IMR-90 (cell line): ENCODE results near the gene UBL3. TPM values are rescaled to one million over a fixed set of nuclear protein-coding genes. Genes with fewer than 3 reads are reported as not detected.

ENCODE experiments used
- ATAC-seq: fragments of 200-7000 bp; cut with Tn5 transposase; 2 replicates; pipeline ENCODE4 v1.9.1; 2020; ENCODE audit warnings: low read depth, mild to moderate bottlenecking, moderate library complexity
- BruUV-seq: library from RNA; stranded (reverse); fragments of 400-500 nt; replicated peaks from 2 replicates; lab custom pipeline; 2021; lab: Mats Ljungman, UMichigan
- CTCF ChIA-PET: fragments of 300-600 bp; formaldehyde crosslinking; extraction: SDS; loops from one replicate; lab custom pipeline; 2021; ENCODE audit warnings: antibody characterized with exemption; lab: Yijun Ruan, JAX
- POLR2A ChIA-PET: fragments of 300-600 bp; sonication (Branson Sonifier 250); formaldehyde crosslinking; loops from one replicate; lab custom pipeline; 2022; ENCODE audit warnings: antibody characterized with exemption; ENCODE audit not compliant: unreplicated experiment; lab: Charles Lee
- DNase-seq: peaks from one replicate; pipeline ENCODE4 v3.0.0; 2013
- H2AFZ ChIP-seq: replicated peaks from 2 replicates; pipeline ENCODE3; 2013; ENCODE audit warnings: low read length, mild to moderate bottlenecking; ENCODE audit not compliant: poor library complexity
- H2AK5ac ChIP-seq: 2 replicates; pipeline ENCODE4 v1.6.1; 2013; ENCODE audit warnings: low read depth, low read length, inconsistent platforms
- H2AK9ac ChIP-seq: replicated peaks from 2 replicates; pipeline ENCODE3; 2013; ENCODE audit warnings: mild to moderate bottlenecking, low read depth, low read length, moderate library complexity; ENCODE audit not compliant: poor library complexity
- H2BK120ac ChIP-seq: 2 replicates; pipeline ENCODE4 v1.6.1; 2013; ENCODE audit warnings: low read depth, low read length, inconsistent platforms
- H2BK15ac ChIP-seq: 3 replicates; pipeline ENCODE4 v1.6.1; 2013; ENCODE audit warnings: low read depth, low read length, inconsistent platforms
- H2BK20ac ChIP-seq: 2 replicates; pipeline ENCODE4 v1.6.1; 2013; ENCODE audit warnings: low read depth, mild to moderate bottlenecking, inconsistent platforms, low read length, moderate library complexity
- H2BK5ac ChIP-seq: 2 replicates; pipeline ENCODE4 v1.6.1; 2013; ENCODE audit warnings: mild to moderate bottlenecking, low read depth, low read length, inconsistent platforms; ENCODE audit not compliant: poor library complexity, severe bottlenecking
- H3K14ac ChIP-seq: replicated peaks from 2 replicates; pipeline ENCODE4 v1.6.1; 2013; ENCODE audit warnings: low read depth, low read length, inconsistent platforms
- H3K18ac ChIP-seq: 2 replicates; pipeline ENCODE4 v1.6.1; 2013; ENCODE audit warnings: low read depth, low read length, control low read depth
- H3K23ac ChIP-seq: 2 replicates; pipeline ENCODE4 v1.6.1; 2013; ENCODE audit warnings: low read depth, low read length, inconsistent platforms
- H3K27ac ChIP-seq: 2 replicates; pipeline ENCODE4 v1.5.1; 2013; ENCODE audit warnings: mild to moderate bottlenecking, control low read depth, low read length; ENCODE audit not compliant: insufficient read depth
- H3K27me3 ChIP-seq: 2 replicates; pipeline ENCODE4 v1.6.1; 2013; ENCODE audit warnings: low read length; ENCODE audit not compliant: control insufficient read depth, insufficient read depth
- H3K36me3 ChIP-seq: 2 replicates; pipeline ENCODE4 v1.6.1; 2013; ENCODE audit warnings: low read length, mixed read lengths; ENCODE audit not compliant: control insufficient read depth, insufficient read depth
- H3K4ac ChIP-seq: 2 replicates; pipeline ENCODE4 v1.6.1; 2013; ENCODE audit warnings: low read depth, low read length, inconsistent platforms
- H3K4me1 ChIP-seq: 2 replicates; pipeline ENCODE4 v1.6.1; 2013; ENCODE audit warnings: low read length, mixed read lengths; ENCODE audit not compliant: control insufficient read depth, insufficient read depth
- H3K4me2 ChIP-seq: 2 replicates; pipeline ENCODE4 v1.6.1; 2013; ENCODE audit warnings: low read depth, mild to moderate bottlenecking, control low read depth, low read length, moderate library complexity
- H3K4me3 ChIP-seq: 2 replicates; pipeline ENCODE4 v1.5.1; 2013; ENCODE audit warnings: low read depth, mild to moderate bottlenecking, control low read depth, low read length, moderate library complexity; ENCODE audit not compliant: insufficient read depth
- H3K56ac ChIP-seq: 2 replicates; pipeline ENCODE4 v1.6.1; 2013; ENCODE audit warnings: low read length, inconsistent platforms; ENCODE audit not compliant: insufficient read depth; ENCODE audit errors: extremely low read depth
- H3K79me1 ChIP-seq, 2 experiments: 2 replicates each; pipeline ENCODE4 v1.6.1; 2013; ENCODE audit warnings: low read length in 2 of 2, inconsistent platforms in 1 of 2, low read depth in 1 of 2
- H3K9ac ChIP-seq: 2 replicates; pipeline ENCODE4 v1.6.1; 2013; ENCODE audit warnings: low read depth, low read length, control low read depth
- H3K9me1 ChIP-seq: 2 replicates; pipeline ENCODE4 v1.6.1; 2013; ENCODE audit warnings: low read length, inconsistent platforms; ENCODE audit not compliant: insufficient read depth
- H3K9me3 ChIP-seq: 2 replicates; pipeline ENCODE4 v1.6.1; 2013; ENCODE audit warnings: low read length; ENCODE audit not compliant: control insufficient read depth, insufficient read depth
- H4K20me1 ChIP-seq: 2 replicates; pipeline ENCODE4 v1.6.1; 2013; ENCODE audit warnings: low read length, inconsistent platforms; ENCODE audit not compliant: insufficient read depth
- H4K5ac ChIP-seq: 2 replicates; pipeline ENCODE4 v1.6.1; 2013; ENCODE audit warnings: mild to moderate bottlenecking, low read depth, low read length, control low read depth
- H4K8ac ChIP-seq, 2 experiments: 2 replicates each; pipeline ENCODE4 v1.6.1; 2013; ENCODE audit warnings: low read depth in 2 of 2, low read length in 2 of 2, control low read depth in 1 of 2, inconsistent platforms in 1 of 2
- H4K91ac ChIP-seq: 2 replicates; pipeline ENCODE4 v1.6.1; 2013; ENCODE audit warnings: low read depth, low read length, inconsistent platforms; ENCODE audit not compliant: insufficient read depth
- BHLHE40 ChIP-seq: fragments of 150-350 bp; IDR thresholded peaks from 2 replicates; pipeline ENCODE4 v1.6.1; 2016; ENCODE audit warnings: mild to moderate bottlenecking, low read depth, low read length
- CHD1 ChIP-seq: IDR thresholded peaks from 2 replicates; pipeline ENCODE4 v1.6.1; 2012; ENCODE audit warnings: low read depth, low read length, improper control_type of control experiment
- CTCF ChIP-seq: conservative IDR thresholded peaks from 2 replicates; pipeline ENCODE4 v1.5.1; 2012; ENCODE audit warnings: mild to moderate bottlenecking, low read depth, low read length, improper control_type of control experiment
- FOS ChIP-seq: fragments of 150-350 bp; IDR thresholded peaks from 2 replicates; pipeline ENCODE4 v1.6.1; 2016; ENCODE audit warnings: low read depth, low read length
- MAFK ChIP-seq: IDR thresholded peaks from 2 replicates; pipeline ENCODE4 v1.6.1; 2012; ENCODE audit warnings: low read depth, low read length, improper control_type of control experiment
- MAZ ChIP-seq: IDR thresholded peaks from 2 replicates; pipeline ENCODE4 v1.6.1; 2012; ENCODE audit warnings: low read depth, mild to moderate bottlenecking, low read length, improper control_type of control experiment, moderate library complexity, borderline replicate concordance
- POLR2A ChIP-seq: IDR thresholded peaks from 2 replicates; pipeline ENCODE4 v1.6.1; 2012; ENCODE audit warnings: mild to moderate bottlenecking, low read depth, low read length
- RAD21 ChIP-seq: IDR thresholded peaks from 2 replicates; pipeline ENCODE4 v1.6.1; 2012; ENCODE audit warnings: low read length, improper control_type of control experiment
- RFX5 ChIP-seq: IDR thresholded peaks from 2 replicates; pipeline ENCODE4 v1.8.0; 2012; ENCODE audit warnings: low read depth, mild to moderate bottlenecking, low read length, moderate library complexity
- USF2 ChIP-seq: fragments of 150-350 bp; IDR thresholded peaks from 2 replicates; pipeline ENCODE4 v1.6.1; 2017; ENCODE audit warnings: mild to moderate bottlenecking, antibody characterized with exemption, low read length, low read depth
- WGBS, 2 experiments: methylation state at CpG; one replicate each; pipeline versions ENCODE4 v1.1.5 to v1.1.7; 2013; ENCODE audit warnings: missing lambda C conversion rate in 2 of 2; ENCODE audit not compliant: insufficient read length in 1 of 2; ENCODE audit errors: extremely low coverage in 2 of 2; 5-methylcytosine and 5-hydroxymethylcytosine counted together
- dilution Hi-C: fragments of 300-500 bp; cut with HindIII; formaldehyde crosslinking; loops from one replicate; pipeline ENCODE4 v1.14.3; 2018; ENCODE audit warnings: low sequenced_read_pairs; ENCODE audit not compliant: unreplicated experiment
- in situ Hi-C: fragments of 300-500 bp; cut with MboI; formaldehyde crosslinking; loops from 3 replicates; pipeline ENCODE4 v1.14.3; 2019; ENCODE audit warnings: low sequenced_read_pairs, inconsistent platforms, mixed read lengths
- intact Hi-C: fragments of 100-400 bp; cut with micrococcal nuclease; formaldehyde crosslinking; loops from 2 replicates; pipeline ENCODE4 v1.10.0; 2022
- polyA plus RNA-seq, 3 experiments: library from polyadenylated mRNA; depleted of rRNA; stranded (reverse); fragments of >200 nt; gene quantifications; 2 replicates each; pipeline ENCODE4 v1.2.3, GENCODE V29; 2012; ENCODE audit warnings: low replicate concordance in 1 of 3
- total RNA-seq: library from RNA; depleted of rRNA; stranded (reverse); fragments of >200 nt; gene quantifications from 2 replicates; pipeline ENCODE4 v1.2.3, GENCODE V29; 2012
- TF ChIP-seq, protein P1 (sequence below): fragments of 150-350 bp; IDR thresholded peaks from 2 replicates; pipeline ENCODE4 v1.6.1; 2016; ENCODE audit warnings: low read depth, mild to moderate bottlenecking, low read length, moderate library complexity, borderline replicate concordance

The UBL3 gene
- total and polyA plus RNA-seq, 2 of the 4 experiments (the other 2 are of a cell fraction), result 16.0 to 19.9 TPM

DNA sequence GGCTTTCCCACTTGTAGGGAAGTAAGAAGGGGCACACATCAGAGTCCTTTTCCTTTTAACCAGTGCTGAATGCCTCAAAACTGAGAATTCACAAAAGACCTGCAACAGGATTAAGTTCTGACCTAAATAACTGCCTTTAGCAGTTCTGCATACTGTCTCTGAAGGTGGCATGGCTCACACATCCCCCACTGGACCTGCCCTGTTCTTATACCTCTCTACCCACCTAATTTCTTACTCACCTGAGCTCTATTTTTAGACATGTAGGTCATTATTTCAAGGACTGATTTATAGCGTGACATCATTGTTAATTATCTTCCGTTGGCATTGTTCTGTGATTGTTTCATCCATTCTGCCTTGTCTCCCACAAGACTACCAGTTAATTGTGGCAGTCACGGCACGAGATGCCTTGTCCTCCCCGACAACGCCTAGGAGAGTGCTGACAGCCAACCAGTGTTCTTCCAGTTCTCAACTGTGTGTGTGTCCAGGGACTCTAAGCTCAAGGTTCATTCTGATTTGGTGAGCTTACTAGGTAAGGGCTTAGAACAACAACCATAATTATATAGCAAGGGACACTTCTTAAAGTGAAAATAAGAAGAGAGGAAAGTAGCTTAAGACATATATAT lies 27.1 kb upstream of the UBL3 start:
- no peak overlapping the region for H3K27ac ChIP-seq
- CTCF ChIA-PET, result no interaction called here
- intact Hi-C loops (no loop called here), in situ Hi-C loops (no loop called here), dilution Hi-C loops (no loop called here)
- H3K36me3 ChIP-seq, result no peaks in the 10 kb centered on the region
- no peak overlapping the region for H4K8ac ChIP-seq
- ATAC-seq, result no peak
- H2BK15ac ChIP-seq, result no peak overlapping the region; the same call in 2 of the 3 replicates
- H3K56ac ChIP-seq, result no peak overlapping the region
- no peak for DNase-seq
- no peak overlapping the region for H2BK120ac ChIP-seq
- no peaks in the 10 kb centered on the region for H4K20me1 ChIP-seq
- no peak overlapping the region for H2AK9ac ChIP-seq
- peaks cover 4% of the 10 kb centered on the region; the same call in 1 of the 2 replicates for H3K9me1 ChIP-seq
- no peak overlapping the region for H3K18ac ChIP-seq
- no peak overlapping the region for H3K9ac ChIP-seq
- peak overlapping the region; percentile 43; the same call in 1 of the 2 replicates for H3K4ac ChIP-seq
- no peak overlapping the region for H3K4me3 ChIP-seq
- 100% methylated on average over 2 of the region's 6 CpGs; no CpG with 5 or more reads in 1 of the 2 experiments for WGBS, 2 experiments
- H2BK5ac ChIP-seq, result no peak overlapping the region
- H4K91ac ChIP-seq, result no peak overlapping the region
- no peak overlapping the region for H2BK20ac ChIP-seq
- no peak overlapping the region for H4K5ac ChIP-seq
- no TSS peak for BruUV-seq
- no peak overlapping the region for H2AK5ac ChIP-seq
- H3K4me2 ChIP-seq, result no peak overlapping the region
- H2AFZ ChIP-seq, result no peak overlapping the region
- H3K9me3 ChIP-seq, result no peaks in the 10 kb centered on the region
- peaks cover 6% of the 10 kb centered on the region for H3K27me3 ChIP-seq
- 0 out of 2 replicates have a peak overlapping the region, but pooled peaks have one; percentile 8 for H3K14ac ChIP-seq
- no peaks in the 10 kb centered on the region for H3K79me1 ChIP-seq
- no peak for TF ChIP-seq MAZ
- TF ChIP-seq FOS, result no peak
- TF ChIP-seq RAD21, result no peak
- no peak for TF ChIP-seq POLR2A
- no peak for TF ChIP-seq USF2
- TF ChIP-seq MAFK, result no peak
- no peak for TF ChIP-seq BHLHE40
- no peak for TF ChIP-seq CHD1
- no peak for TF ChIP-seq RFX5
- TF ChIP-seq CTCF, result no peak
- TF ChIP-seq, protein P1, sequence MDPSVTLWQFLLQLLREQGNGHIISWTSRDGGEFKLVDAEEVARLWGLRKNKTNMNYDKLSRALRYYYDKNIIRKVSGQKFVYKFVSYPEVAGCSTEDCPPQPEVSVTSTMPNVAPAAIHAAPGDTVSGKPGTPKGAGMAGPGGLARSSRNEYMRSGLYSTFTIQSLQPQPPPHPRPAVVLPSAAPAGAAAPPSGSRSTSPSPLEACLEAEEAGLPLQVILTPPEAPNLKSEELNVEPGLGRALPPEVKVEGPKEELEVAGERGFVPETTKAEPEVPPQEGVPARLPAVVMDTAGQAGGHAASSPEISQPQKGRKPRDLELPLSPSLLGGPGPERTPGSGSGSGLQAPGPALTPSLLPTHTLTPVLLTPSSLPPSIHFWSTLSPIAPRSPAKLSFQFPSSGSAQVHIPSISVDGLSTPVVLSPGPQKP, result no peak
- H3K23ac ChIP-seq, result no peak overlapping the region
- H3K4me1 ChIP-seq, result peaks cover 1% of the 10 kb centered on the region; the same call in 1 of the 2 replicates
- POLR2A ChIA-PET, result no interaction called here
